Measurements from ENCODE around the gene MPZL2. TPM values are rescaled to one million over a fixed set of nuclear protein-coding genes. Genes with fewer than 3 reads are reported as not detected.

The MPZL2 gene
- polyA plus RNA-seq, 4 donors, result 18.4 to 28.5 (median 21.8) TPM

GRCh38 chr11:118286545-118286944 lies 22.4 kb upstream of the MPZL2 start:
- DNase-seq (ENCODE audit: low read depth in 4 of 4, low spot score in 2 of 4), result no peak

GRCh38 chr11:118283756-118284350 lies 19.8 kb upstream of the MPZL2 start:
- no peak for DNase-seq (ENCODE audit: low read depth in 4 of 4, low spot score in 2 of 4)

GRCh38 chr11:118283037-118283636 lies 19.0 kb upstream of the MPZL2 start:
- DNase-seq (ENCODE audit: low read depth in 4 of 4, low spot score in 2 of 4), result no peak

GRCh38 chr11:118282606-118283005 lies 18.5 kb upstream of the MPZL2 start:
- DNase-seq (ENCODE audit: low read depth in 4 of 4, low spot score in 2 of 4), result no peak

- no peak for DNase-seq (ENCODE audit: low read depth in 4 of 4, low spot score in 2 of 4)
Measured at GRCh38 chr11:118281284-118281683, 17.2 kb upstream of the MPZL2 start.

GRCh38 chr11:118277312-118277711 lies 13.2 kb upstream of the MPZL2 start:
- DNase-seq (ENCODE audit: low read depth in 4 of 4, low spot score in 2 of 4), result no peak

- no peak for DNase-seq (ENCODE audit: low read depth in 4 of 4, low spot score in 2 of 4)
Measured at GRCh38 chr11:118276422-118276821, 12.3 kb upstream of the MPZL2 start.

- DNase-seq (ENCODE audit: low read depth in 4 of 4, low spot score in 2 of 4), result no peak
Measured at GRCh38 chr11:118275176-118275575, 11.1 kb upstream of the MPZL2 start.

GRCh38 chr11:118274186-118274585 lies 10.1 kb upstream of the MPZL2 start:
- DNase-seq (ENCODE audit: low read depth in 4 of 4, low spot score in 2 of 4), result no peak

- no peak for DNase-seq (ENCODE audit: low read depth in 4 of 4, low spot score in 2 of 4)
Measured at GRCh38 chr11:118272001-118272400, 7.9 kb upstream of the MPZL2 start.

- DNase-seq (ENCODE audit: low read depth in 4 of 4, low spot score in 2 of 4), result no peak
Measured at GRCh38 chr11:118267486-118267885, 3.4 kb upstream of the MPZL2 start.

- DNase-seq (ENCODE audit: low read depth in 4 of 4, low spot score in 2 of 4), result no peak
Measured at GRCh38 chr11:118265954-118266353, 1.9 kb upstream of the MPZL2 start.

- no peak for DNase-seq (ENCODE audit: low read depth in 4 of 4, low spot score in 2 of 4)
Measured at GRCh38 chr11:118264569-118265465, 720 bp upstream of the MPZL2 start.

- DNase-seq (ENCODE audit: low read depth in 4 of 4, low spot score in 2 of 4), result no peak
Measured at GRCh38 chr11:118263112-118263511, 985 bp downstream of the MPZL2 start.

- no peak for DNase-seq (ENCODE audit: low read depth in 4 of 4, low spot score in 2 of 4)
Measured at GRCh38 chr11:118260353-118260752, 3.7 kb downstream of the MPZL2 start.

GRCh38 chr11:118259138-118259537 lies 5.0 kb downstream of the MPZL2 start:
- DNase-seq (ENCODE audit: low read depth in 4 of 4, low spot score in 2 of 4), result no peak

GRCh38 chr11:118258410-118258809 lies 5.7 kb downstream of the MPZL2 start:
- no peak for DNase-seq (ENCODE audit: low read depth in 4 of 4, low spot score in 2 of 4)

- DNase-seq (ENCODE audit: low read depth in 4 of 4, low spot score in 2 of 4), result no peak
Measured at GRCh38 chr11:118252688-118253087, 11.4 kb downstream of the MPZL2 start.

GRCh38 chr11:118251858-118252652 lies 12.0 kb downstream of the MPZL2 start, which contains the start of gene MPZL3:
MPZL3 (minus strand) TSS chr11:118252365; CDS start chr11:118252294, 71 bp downstream.
- DNase-seq (ENCODE audit: low read depth in 4 of 4, low spot score in 2 of 4), result peak; percentile 91 to 95 (median 92)

- no peak for DNase-seq (ENCODE audit: low read depth in 4 of 4, low spot score in 2 of 4)
Measured at GRCh38 chr11:118247041-118247440, 17.1 kb downstream of the MPZL2 start.

Data from left renal cortex interstitium (tissue), 4 donors.